ENCODE results near the gene SETMAR.

SETMAR gene

GRCh38 chr3:4351164-4351855 is 48.1 kb downstream of the SETMAR start:
- DNase-seq (ENCODE audit: low read depth), result peak; percentile 2

DNA sequence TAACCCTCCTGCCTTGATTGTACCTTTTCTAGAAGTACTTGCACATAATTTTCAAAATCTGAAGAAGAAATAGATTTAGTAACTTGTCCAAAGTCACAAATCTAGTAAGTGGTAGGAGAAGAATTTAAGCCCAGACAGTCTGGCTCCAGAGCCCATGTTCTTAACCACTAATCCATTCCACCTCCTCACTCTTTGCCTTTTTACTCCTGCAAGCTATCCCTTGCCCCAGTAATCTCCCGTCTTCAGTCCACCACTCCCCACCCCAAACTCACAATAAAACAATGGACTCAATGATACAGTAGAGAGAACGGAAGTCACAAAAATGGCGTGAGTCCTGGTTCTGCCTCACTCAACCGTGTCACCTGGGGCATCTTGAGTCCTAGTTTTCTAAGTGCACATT is 48.7 kb downstream of the SETMAR start:
- DNase-seq (ENCODE audit: low read depth), result no peak

- DNase-seq (ENCODE audit: low read depth), result no peak
These were observed 52.4 kb downstream of the SETMAR start for GRCh38 chr3:4355401-4356219.

- DNase-seq (ENCODE audit: low read depth), result no peak
These were observed 53.0 kb downstream of the SETMAR start for GRCh38 chr3:4356220-4356540.

- DNase-seq (ENCODE audit: low read depth), result no peak
These were observed 53.6 kb downstream of the SETMAR start for GRCh38 chr3:4356546-4357410.

DNA sequence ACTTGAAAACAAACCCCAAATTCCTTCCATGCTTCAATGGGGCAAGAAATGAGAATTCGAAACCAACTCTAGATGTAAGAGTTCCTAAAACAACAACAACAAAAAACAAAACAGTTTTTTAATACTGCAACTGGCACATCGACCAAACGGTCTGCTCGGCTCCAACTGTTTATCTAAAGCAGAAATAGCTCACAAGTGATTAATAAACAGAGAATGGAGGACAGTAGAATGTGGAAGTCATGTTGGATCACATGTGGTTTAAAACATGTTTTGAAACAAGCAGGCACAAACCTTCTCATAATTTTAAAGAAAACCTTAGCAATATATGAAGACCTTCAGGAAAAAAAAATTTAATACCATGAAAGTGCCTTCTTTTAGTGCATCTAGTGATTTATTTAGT is 55.1 kb downstream of the SETMAR start:
- DNase-seq (ENCODE audit: low read depth), result no peak

GRCh38 chr3:4359805-4360502 is 56.8 kb downstream of the SETMAR start:
- DNase-seq (ENCODE audit: low read depth), result no peak

- no peak for DNase-seq (ENCODE audit: low read depth)
These were observed 57.6 kb downstream of the SETMAR start for GRCh38 chr3:4360817-4361216.

- no peak for DNase-seq (ENCODE audit: low read depth)
These were observed 59.4 kb downstream of the SETMAR start for GRCh38 chr3:4362523-4362922.

All from activated T-cell treated with anti-CD3 and anti-CD28 coated beads for 1 hour (primary cell).